ENCODE results near the gene ATP11A. TPM values are rescaled to one million over a fixed set of nuclear protein-coding genes. Genes with fewer than 3 reads are reported as not detected.
"Not testable (repeated sequence)": the region's sequence is repeated elsewhere in the genome, so short reads cannot be mapped to it uniquely, and the experiment has no call there.

The ATP11A gene
- total RNA-seq, 1 donor from 2014 or later: 109 TPM

- H3K27me3 Mint-ChIP-seq: peaks cover 14% of the 10 kb centered on the region
- no peaks in the 10 kb centered on the region for H3K9me3 Mint-ChIP-seq (ENCODE audit: low read depth)
- no peak overlapping the region for H3K4me3 Mint-ChIP-seq (ENCODE audit: low read depth)
- no peaks in the 10 kb centered on the region for H3K36me3 Mint-ChIP-seq (ENCODE audit: insufficient read depth)
- H3K4me1 Mint-ChIP-seq (ENCODE audit: low read depth): peaks cover 19% of the 10 kb centered on the region
- TF ChIP-seq, protein P1, sequence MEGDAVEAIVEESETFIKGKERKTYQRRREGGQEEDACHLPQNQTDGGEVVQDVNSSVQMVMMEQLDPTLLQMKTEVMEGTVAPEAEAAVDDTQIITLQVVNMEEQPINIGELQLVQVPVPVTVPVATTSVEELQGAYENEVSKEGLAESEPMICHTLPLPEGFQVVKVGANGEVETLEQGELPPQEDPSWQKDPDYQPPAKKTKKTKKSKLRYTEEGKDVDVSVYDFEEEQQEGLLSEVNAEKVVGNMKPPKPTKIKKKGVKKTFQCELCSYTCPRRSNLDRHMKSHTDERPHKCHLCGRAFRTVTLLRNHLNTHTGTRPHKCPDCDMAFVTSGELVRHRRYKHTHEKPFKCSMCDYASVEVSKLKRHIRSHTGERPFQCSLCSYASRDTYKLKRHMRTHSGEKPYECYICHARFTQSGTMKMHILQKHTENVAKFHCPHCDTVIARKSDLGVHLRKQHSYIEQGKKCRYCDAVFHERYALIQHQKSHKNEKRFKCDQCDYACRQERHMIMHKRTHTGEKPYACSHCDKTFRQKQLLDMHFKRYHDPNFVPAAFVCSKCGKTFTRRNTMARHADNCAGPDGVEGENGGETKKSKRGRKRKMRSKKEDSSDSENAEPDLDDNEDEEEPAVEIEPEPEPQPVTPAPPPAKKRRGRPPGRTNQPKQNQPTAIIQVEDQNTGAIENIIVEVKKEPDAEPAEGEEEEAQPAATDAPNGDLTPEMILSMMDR (IDR thresholded peaks at IDR 0.05; ENCODE audit: unreplicated experiment): no peak
- no peak for DNase-seq (ENCODE audit: low spot score, unreplicated experiment)
- no peak overlapping the region for H3K27ac Mint-ChIP-seq
Measured at GRCh38 chr13:112670864-112671263, 19.0 kb upstream of the ATP11A start.

DNA sequence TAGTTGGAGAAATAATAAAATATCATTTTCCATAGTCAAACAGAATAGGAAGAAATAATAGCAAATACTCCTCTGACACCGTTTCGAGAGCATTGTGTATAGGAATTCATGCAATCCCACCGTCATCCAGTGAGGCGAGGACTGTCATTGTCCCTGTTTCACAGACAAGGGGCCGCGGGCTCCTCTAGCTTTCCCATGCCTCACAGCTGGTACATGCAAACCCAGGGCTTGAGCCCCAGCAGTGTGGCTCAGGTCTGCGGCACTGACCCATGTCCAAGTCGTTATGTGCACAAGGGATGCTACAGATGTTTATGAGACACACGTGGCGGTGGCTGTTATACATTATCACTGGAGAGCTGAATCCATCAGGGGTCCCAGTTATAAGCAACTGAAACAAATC is 18.5 kb upstream of the ATP11A start:
- Mint-ChIP-seq H3K27me3 (peaks cover 19% of the 10 kb centered on the region), H3K9me3 (ENCODE audit: low read depth) (no peaks in the 10 kb centered on the region), H3K4me3 (ENCODE audit: low read depth) (no peak overlapping the region), H3K27ac (no peak overlapping the region), H3K4me1 (ENCODE audit: low read depth) (peaks cover 19% of the 10 kb centered on the region), H3K36me3 (ENCODE audit: insufficient read depth) (no peaks in the 10 kb centered on the region)
- TF ChIP-seq, protein P1 (IDR thresholded peaks at IDR 0.05; ENCODE audit: unreplicated experiment): no peak
- DNase-seq (ENCODE audit: low spot score, unreplicated experiment): no peak

- Mint-ChIP-seq H3K4me3 (ENCODE audit: low read depth) (no peak overlapping the region), H3K9me3 (ENCODE audit: low read depth) (no peaks in the 10 kb centered on the region), H3K4me1 (ENCODE audit: low read depth) (peaks cover 19% of the 10 kb centered on the region), H3K36me3 (ENCODE audit: insufficient read depth) (no peaks in the 10 kb centered on the region), H3K27me3 (peaks cover 21% of the 10 kb centered on the region), H3K27ac (no peak overlapping the region)
- no peak for DNase-seq (ENCODE audit: low spot score, unreplicated experiment)
- TF ChIP-seq, protein P1 (IDR thresholded peaks at IDR 0.05; ENCODE audit: unreplicated experiment): no peak
Measured at GRCh38 chr13:112672651-112673284, 17.1 kb upstream of the ATP11A start.

DNA sequence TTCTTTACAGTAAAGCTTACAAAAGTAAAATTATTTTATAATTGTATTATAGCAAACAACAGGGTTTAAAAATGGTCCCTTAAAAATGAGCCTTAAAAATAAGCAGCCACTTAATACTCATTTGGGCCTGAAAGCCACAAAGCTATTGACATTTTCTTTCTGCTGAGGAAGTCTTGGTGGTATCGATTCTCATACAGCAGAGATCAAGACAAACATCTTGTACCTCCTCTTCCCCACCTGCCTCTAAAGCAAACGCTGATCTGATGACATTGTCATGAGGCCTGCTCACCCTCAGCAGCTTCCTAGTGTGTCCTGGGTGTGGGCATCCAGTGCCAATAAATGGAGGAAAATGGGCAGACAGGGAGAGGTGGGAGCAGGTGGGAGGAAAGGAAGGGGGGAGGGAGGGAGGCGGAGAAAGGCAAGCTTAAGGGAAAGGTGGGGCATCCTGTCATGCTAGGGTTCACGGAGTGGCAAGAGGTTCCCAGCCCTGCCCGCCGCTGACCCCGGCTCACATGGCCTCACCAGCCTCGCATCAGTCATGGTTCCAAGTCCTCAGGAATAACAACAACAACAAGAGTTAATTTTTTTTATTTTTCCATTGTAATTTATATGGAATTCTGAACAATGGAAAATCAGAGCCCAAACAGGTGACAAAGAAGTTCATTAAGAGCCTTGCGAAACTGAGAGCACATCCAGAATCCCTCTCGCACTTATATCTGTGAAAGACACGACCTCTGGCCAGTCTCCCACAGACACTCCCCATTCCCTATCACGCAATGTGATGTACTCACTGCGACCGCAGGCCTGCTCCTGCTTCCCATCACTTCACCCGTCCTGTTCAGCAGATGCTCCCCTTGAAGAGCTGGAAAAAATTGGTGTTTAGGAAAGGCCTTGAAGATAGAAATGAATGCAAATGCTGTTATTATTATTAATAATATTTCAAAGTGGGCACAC is 15.1 kb upstream of the ATP11A start:
- no peaks in the 10 kb centered on the region for H3K36me3 Mint-ChIP-seq (ENCODE audit: insufficient read depth)
- DNase-seq (ENCODE audit: low spot score, unreplicated experiment): no peak
- no peak overlapping the region for H3K4me3 Mint-ChIP-seq (ENCODE audit: low read depth)
- no peaks in the 10 kb centered on the region for H3K9me3 Mint-ChIP-seq (ENCODE audit: low read depth)
- TF ChIP-seq, protein P1 (IDR thresholded peaks at IDR 0.05; ENCODE audit: unreplicated experiment): no peak
- no peak overlapping the region for H3K27ac Mint-ChIP-seq
- peaks cover 19% of the 10 kb centered on the region for H3K4me1 Mint-ChIP-seq (ENCODE audit: low read depth)
- peaks cover 21% of the 10 kb centered on the region for H3K27me3 Mint-ChIP-seq

GRCh38 chr13:112675366-112675756 is 14.5 kb upstream of the ATP11A start:
- DNase-seq (ENCODE audit: low spot score, unreplicated experiment): no peak
- Mint-ChIP-seq H3K36me3 (ENCODE audit: insufficient read depth) (no peaks in the 10 kb centered on the region), H3K27ac (no peak overlapping the region)

DNA sequence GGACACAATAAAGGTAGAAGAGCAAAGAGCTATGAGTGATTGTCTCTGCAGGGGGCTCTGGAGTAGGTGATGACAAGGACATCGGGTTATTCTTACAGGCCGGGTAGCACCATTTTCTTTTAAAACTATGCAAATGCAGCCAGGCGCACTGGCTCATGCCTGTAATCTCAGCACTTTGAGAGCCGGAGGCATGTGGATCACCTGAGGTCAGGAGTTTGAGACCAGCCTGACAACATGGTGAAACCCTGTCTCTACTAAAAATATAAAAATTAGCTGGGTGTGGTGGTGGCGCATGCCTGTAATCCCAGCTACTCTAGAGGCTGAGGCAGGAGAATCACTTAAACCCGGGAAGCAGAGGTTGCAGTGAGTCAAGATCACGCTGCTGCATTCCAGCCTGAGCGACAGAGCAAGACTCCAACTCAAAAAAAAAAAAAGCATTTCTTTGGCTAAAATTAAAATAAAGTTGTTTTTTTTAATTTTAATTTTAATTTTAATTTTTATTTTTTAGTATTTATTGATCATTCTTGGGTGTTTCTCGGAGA is 12.3 kb upstream of the ATP11A start:
- peaks cover 16% of the 10 kb centered on the region for H3K4me1 Mint-ChIP-seq (ENCODE audit: low read depth)
- DNase-seq (ENCODE audit: low spot score, unreplicated experiment); H3K36me3 Mint-ChIP-seq (ENCODE audit: insufficient read depth); H3K27ac Mint-ChIP-seq; H3K4me3 Mint-ChIP-seq (ENCODE audit: low read depth); H3K9me3 Mint-ChIP-seq (ENCODE audit: low read depth): not testable (repeated sequence)
- peaks cover 20% of the 10 kb centered on the region for H3K27me3 Mint-ChIP-seq

More at GRCh38 chr13:112675366-112675756, 14.5 kb upstream of the ATP11A start:
- H3K27me3 Mint-ChIP-seq: peaks cover 21% of the 10 kb centered on the region
- H3K4me3 Mint-ChIP-seq (ENCODE audit: low read depth): no peak overlapping the region
- no peaks in the 10 kb centered on the region for H3K9me3 Mint-ChIP-seq (ENCODE audit: low read depth)
- TF ChIP-seq, protein P1 (IDR thresholded peaks at IDR 0.05; ENCODE audit: unreplicated experiment): no peak
- H3K4me1 Mint-ChIP-seq (ENCODE audit: low read depth): peaks cover 16% of the 10 kb centered on the region
